22Rv1 (cell line): Measurements from ENCODE around the gene ACTR3C.

Experiments
- CTCF ChIP-seq: fragments of 450-650 bp; IDR thresholded peaks from 2 replicates; pipeline ENCODE4 v1.5.1; 2017; ENCODE audit warnings: mild to moderate bottlenecking
- ZFX ChIP-seq: fragments of 450-650 bp; IDR thresholded peaks from 2 replicates; pipeline ENCODE4 v1.6.1; 2017; ENCODE audit warnings: antibody characterized with exemption, borderline replicate concordance

- TF ChIP-seq CTCF (no peak), ZFX (no peak)
These were observed 12.4 kb upstream of the ACTR3C start for GRCh38 chr7:150335774-150336112.
